GM10266 (cell line): Measurements from ENCODE around the gene SIRT3.

Source experiments
- DNase-seq: peaks from one replicate; pipeline ENCODE4 v3.0.0; 2012; ENCODE audit errors: extremely low spot score
- TF ChIP-seq, protein P1 (sequence below): IDR thresholded peaks from 2 replicates; pipeline ENCODE4 v1.5.1; 2012; ENCODE audit warnings: mild to moderate bottlenecking, low read depth; ENCODE audit not compliant: control insufficient read depth, insufficient read depth; ENCODE audit errors: missing control alignments

SIRT3 gene

DNA sequence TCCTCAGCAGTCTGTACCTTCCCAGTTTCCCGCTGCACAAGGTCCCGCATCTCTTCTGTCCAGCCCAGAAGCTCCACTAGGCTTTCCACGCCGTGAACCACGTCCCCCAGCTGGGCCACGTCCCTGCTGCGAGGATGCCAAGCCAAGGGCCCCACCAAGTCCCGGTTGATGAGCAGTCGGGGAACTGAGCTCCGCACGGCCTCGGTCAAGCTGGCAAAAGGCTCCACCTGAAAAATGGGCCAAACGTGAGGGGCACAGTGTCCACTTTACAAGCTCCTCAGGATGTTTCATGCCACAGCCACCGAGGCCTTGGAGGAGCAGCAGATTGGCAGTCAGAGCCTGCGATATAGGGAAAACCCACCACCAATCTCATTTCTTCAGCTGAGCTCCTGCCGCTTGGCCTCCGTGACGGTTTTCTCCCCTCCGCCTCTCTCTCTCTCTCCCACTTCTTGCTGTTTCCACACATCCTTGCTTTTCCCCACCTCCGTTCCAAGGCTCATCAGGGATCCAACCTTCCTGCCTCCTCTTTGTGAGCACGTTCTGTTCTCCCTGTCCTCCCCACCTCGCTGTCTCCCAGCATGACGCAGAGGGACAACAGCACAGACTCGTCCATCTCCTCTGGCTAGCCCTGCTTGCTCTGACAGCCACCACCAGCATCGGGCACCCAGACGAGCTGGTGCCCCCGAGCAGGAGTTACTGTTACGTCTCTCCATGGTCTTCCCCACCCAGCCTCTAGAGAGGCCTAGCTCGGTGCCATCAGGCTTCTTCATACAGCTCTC lies 17.1 kb downstream of the SIRT3 start:
- DNase-seq = no peak
- TF ChIP-seq, protein P1, sequence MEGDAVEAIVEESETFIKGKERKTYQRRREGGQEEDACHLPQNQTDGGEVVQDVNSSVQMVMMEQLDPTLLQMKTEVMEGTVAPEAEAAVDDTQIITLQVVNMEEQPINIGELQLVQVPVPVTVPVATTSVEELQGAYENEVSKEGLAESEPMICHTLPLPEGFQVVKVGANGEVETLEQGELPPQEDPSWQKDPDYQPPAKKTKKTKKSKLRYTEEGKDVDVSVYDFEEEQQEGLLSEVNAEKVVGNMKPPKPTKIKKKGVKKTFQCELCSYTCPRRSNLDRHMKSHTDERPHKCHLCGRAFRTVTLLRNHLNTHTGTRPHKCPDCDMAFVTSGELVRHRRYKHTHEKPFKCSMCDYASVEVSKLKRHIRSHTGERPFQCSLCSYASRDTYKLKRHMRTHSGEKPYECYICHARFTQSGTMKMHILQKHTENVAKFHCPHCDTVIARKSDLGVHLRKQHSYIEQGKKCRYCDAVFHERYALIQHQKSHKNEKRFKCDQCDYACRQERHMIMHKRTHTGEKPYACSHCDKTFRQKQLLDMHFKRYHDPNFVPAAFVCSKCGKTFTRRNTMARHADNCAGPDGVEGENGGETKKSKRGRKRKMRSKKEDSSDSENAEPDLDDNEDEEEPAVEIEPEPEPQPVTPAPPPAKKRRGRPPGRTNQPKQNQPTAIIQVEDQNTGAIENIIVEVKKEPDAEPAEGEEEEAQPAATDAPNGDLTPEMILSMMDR = no peak

DNA sequence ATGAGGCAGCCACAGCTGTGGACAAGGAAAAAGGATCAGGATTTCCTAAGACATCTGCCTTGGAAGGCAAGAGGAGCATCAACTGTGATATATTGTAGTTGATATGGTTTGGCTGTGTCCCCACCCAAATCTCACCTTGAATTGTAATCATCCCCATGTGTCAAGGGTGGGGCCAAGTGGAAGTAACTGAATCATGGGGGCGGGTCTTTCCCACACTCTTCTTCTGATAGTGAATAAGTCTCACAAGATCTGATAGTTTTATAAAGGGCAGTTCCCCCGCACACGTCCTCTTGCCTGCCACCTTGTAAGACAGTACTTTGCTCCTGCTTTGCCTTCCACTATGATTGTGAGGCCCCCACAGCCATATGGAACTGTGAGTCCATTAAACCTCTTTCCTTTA lies 18.4 kb downstream of the SIRT3 start:
- no peak for DNase-seq
- TF ChIP-seq, protein P1 = no peak

- no peak for DNase-seq
- TF ChIP-seq, protein P1 = no peak
These were observed 19.8 kb downstream of the SIRT3 start for GRCh38 chr11:216081-216974.

DNA sequence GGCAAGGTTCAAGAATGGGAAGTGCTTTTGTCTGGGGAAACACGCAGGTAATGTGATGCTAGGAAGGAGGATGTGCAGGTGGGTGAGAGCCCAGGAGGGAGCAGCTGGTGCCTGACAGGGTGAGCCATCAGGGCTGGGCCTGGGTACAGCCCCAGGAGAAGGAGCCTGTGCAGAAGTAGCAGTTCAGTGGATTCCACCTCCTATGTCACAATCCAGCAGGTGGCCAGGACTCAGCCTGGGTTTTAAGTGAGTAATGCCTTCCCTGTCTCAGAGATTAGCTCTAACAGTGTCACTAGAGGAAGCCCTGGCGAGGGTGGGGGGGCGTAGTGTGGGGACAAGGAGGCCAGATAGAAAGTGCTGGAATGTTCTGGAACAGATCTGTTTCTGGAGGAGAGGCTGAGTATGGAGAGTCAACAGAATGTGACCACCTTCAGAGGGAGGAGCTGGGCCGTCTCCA lies 20.5 kb downstream of the SIRT3 start:
- TF ChIP-seq, protein P1 = no peak
- no peak for DNase-seq

DNA sequence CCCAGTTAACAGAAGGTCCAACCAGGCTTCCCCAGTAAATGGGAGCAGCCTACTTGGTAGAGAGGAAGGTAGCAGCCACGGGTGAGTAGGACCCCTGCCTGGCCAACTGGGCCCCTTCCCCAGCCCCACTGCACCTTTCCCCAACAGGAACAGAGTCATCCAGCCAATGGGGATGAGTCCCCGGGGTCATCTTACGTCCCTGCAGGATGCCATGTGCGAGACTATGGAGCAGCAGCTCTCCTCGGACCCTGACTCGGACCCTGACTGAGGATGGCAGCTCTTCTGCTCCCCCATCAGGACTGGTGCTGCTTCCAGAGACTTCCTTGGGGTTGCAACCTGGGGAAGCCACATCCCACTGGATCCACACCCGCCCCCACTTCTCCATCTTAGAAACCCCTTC lies 22.1 kb downstream of the SIRT3 start:
- DNase-seq = no peak
- TF ChIP-seq, protein P1 = no peak

DNA sequence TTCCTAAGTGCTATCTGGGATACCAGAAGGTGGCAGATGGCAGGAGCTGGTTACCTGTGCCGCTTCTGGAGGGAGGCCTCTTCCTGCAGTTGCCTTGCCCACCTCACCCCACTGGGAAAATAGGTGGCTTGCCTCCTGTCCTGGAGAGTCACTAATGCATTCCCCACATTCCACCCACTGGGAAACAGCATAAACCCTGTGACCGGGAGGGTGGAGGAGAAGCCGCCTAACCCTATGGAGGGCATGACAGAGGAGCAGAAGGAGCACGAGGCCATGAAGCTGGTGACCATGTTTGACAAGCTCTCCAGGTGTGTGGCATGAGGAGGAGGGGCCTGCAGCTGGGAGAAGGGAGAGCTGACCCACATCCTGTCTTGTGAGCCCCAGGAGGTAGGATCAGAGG lies 23.0 kb downstream of the SIRT3 start:
- no peak for DNase-seq

More for the DNA sequence above, 23.0 kb downstream of the SIRT3 start:
- TF ChIP-seq, protein P1 = no peak
